GM23338 (cell line): Measurements from ENCODE around the gene FER. TPM values are rescaled to one million over a fixed set of nuclear protein-coding genes. Genes with fewer than 3 reads are reported as not detected.

Source experiments
- ATAC-seq: fragments of 200-7000 bp; cut with Tn5 transposase; 3 replicates; pipeline ENCODE4 v1.9.1; 2020
- DNase-seq: peaks from one replicate; pipeline ENCODE4 v3.0.0-alpha.2; 2015; ENCODE audit warnings: low spot score
- H2AFZ ChIP-seq: fragments of 200-600 bp; sonication (generic); 2 replicates; pipeline ENCODE4 v1.8.0; 2016; ENCODE audit warnings: antibody characterized with exemption, mild to moderate bottlenecking, moderate library complexity
- H3F3A ChIP-seq: fragments of 200-600 bp; sonication (generic); replicated peaks from 2 replicates; pipeline ENCODE4 v1.8.0; 2017; ENCODE audit warnings: antibody characterized with exemption, mixed run types, low read depth
- H3K27ac ChIP-seq: fragments of 200-600 bp; sonication (generic); 2 replicates; pipeline ENCODE4 v1.6.1; 2016; ENCODE audit warnings: low read depth
- H3K27me3 ChIP-seq: fragments of 200-600 bp; sonication (generic); 2 replicates; pipeline ENCODE4 v1.8.0; 2016; ENCODE audit warnings: mild to moderate bottlenecking, mixed run types, moderate library complexity; ENCODE audit not compliant: insufficient read depth
- H3K36me3 ChIP-seq: fragments of 200-600 bp; sonication (generic); 2 replicates; pipeline ENCODE4 v1.8.0; 2016; ENCODE audit warnings: mild to moderate bottlenecking; ENCODE audit not compliant: insufficient read depth
- H3K4me1 ChIP-seq: fragments of 200-600 bp; sonication (generic); 2 replicates; pipeline ENCODE4 v1.8.0; 2016; ENCODE audit warnings: mild to moderate bottlenecking, moderate library complexity; ENCODE audit not compliant: insufficient read depth
- H3K4me2 ChIP-seq: fragments of 200-600 bp; sonication (generic); 2 replicates; pipeline ENCODE4 v1.7.1; 2017; ENCODE audit warnings: mixed run types
- H3K4me3 ChIP-seq: fragments of 200-600 bp; sonication (generic); 2 replicates; pipeline ENCODE4 v1.6.1; 2016; ENCODE audit warnings: mixed run types
- H3K79me2 ChIP-seq: fragments of 200-600 bp; sonication (generic); replicated peaks from 2 replicates; pipeline ENCODE4 v1.8.0; 2017; ENCODE audit warnings: mild to moderate bottlenecking; ENCODE audit not compliant: insufficient read depth
- H3K9me2 ChIP-seq: fragments of 200-600 bp; sonication (generic); 2 replicates; pipeline ENCODE4 v1.8.0; 2017; ENCODE audit not compliant: insufficient read depth
- H4K20me1 ChIP-seq: fragments of 200-600 bp; sonication (generic); replicated peaks from 2 replicates; pipeline ENCODE4 v1.8.0; 2017; ENCODE audit warnings: mild to moderate bottlenecking; ENCODE audit not compliant: insufficient read depth
- H3K27ac Mint-ChIP-seq: 2 replicates; pipeline ENCODE4 v1.8.0; 2020; ENCODE audit warnings: inconsistent platforms, mild to moderate bottlenecking, moderate library complexity, mixed read lengths
- H3K27me3 Mint-ChIP-seq: 3 replicates; pipeline ENCODE4 v1.8.0; 2022; ENCODE audit warnings: low read depth, mild to moderate bottlenecking, moderate library complexity, mixed read lengths, inconsistent platforms; ENCODE audit not compliant: insufficient read depth, poor library complexity
- H3K36me3 Mint-ChIP-seq: 3 replicates; pipeline ENCODE4 v1.8.0; 2021; ENCODE audit warnings: low read depth, mild to moderate bottlenecking, inconsistent platforms, moderate library complexity, mixed read lengths
- H3K4me1 Mint-ChIP-seq: 3 replicates; pipeline ENCODE4 v1.8.0; 2020; ENCODE audit warnings: mild to moderate bottlenecking, inconsistent platforms, mixed read lengths
- H3K4me3 Mint-ChIP-seq: 3 replicates; pipeline ENCODE4 v1.8.0; 2021; ENCODE audit warnings: moderate library complexity, mild to moderate bottlenecking, inconsistent platforms, mixed read lengths
- H3K9me3 Mint-ChIP-seq: 3 replicates; pipeline ENCODE4 v1.8.0; 2020; ENCODE audit warnings: moderate library complexity, mild to moderate bottlenecking, inconsistent platforms, mixed read lengths
- CTCF ChIP-seq, 2 experiments: fragments of 200-600 bp in 1 of 2; sonication (generic) in 1 of 2; conservative IDR thresholded peaks; 2 replicates each; pipeline versions ENCODE4 v1.5.1 to v1.6.1; 2016 to 2017; ENCODE audit warnings: antibody characterized with exemption in 2 of 2, low read depth in 2 of 2, mild to moderate bottlenecking in 2 of 2, moderate library complexity in 1 of 2
- ETS1 ChIP-seq: IDR thresholded peaks from 2 replicates; pipeline ENCODE4 v1.6.1; 2016; ENCODE audit warnings: antibody characterized with exemption
- EZH2 ChIP-seq: fragments of 200-600 bp; sonication (generic); IDR thresholded peaks from one replicate; pipeline ENCODE4 v1.8.0; 2017; ENCODE audit warnings: antibody characterized with exemption, mild to moderate bottlenecking, low read depth; ENCODE audit not compliant: unreplicated experiment
- EZH2phosphoT487 ChIP-seq: fragments of 200-600 bp; sonication (generic); IDR thresholded peaks from one replicate; pipeline ENCODE4 v1.8.1; 2018; ENCODE audit warnings: antibody characterized with exemption; ENCODE audit not compliant: unreplicated experiment
- JUNB ChIP-seq: IDR thresholded peaks from one replicate; pipeline ENCODE4 v1.6.1; 2016; ENCODE audit warnings: antibody characterized with exemption; ENCODE audit not compliant: unreplicated experiment
- POLR2AphosphoS5 ChIP-seq: IDR thresholded peaks from 2 replicates; pipeline ENCODE4 v1.6.1; 2016; ENCODE audit warnings: antibody characterized with exemption, low read depth
- REST ChIP-seq: IDR thresholded peaks from one replicate; pipeline ENCODE4 v1.6.1; 2018; ENCODE audit warnings: antibody characterized with exemption; ENCODE audit not compliant: unreplicated experiment
- STAT1 ChIP-seq: IDR thresholded peaks from one replicate; pipeline ENCODE4 v1.6.1; 2016; ENCODE audit warnings: antibody characterized with exemption; ENCODE audit not compliant: unreplicated experiment
- ZNF114 ChIP-seq: fragments of 250-450 bp; sonication (Bioruptor Pico); IDR thresholded peaks from 2 replicates; pipeline ENCODE4 v1.5.0; 2020; ENCODE audit warnings: mild to moderate bottlenecking, moderate library complexity
- ZNF331 ChIP-seq: fragments of 250-450 bp; sonication (Bioruptor Pico); IDR thresholded peaks from 2 replicates; pipeline ENCODE4 v1.5.0; 2020; ENCODE audit warnings: low read depth, mild to moderate bottlenecking, moderate library complexity
- ZNF462 ChIP-seq: fragments of 250-450 bp; sonication (Bioruptor Pico); IDR thresholded peaks from 2 replicates; pipeline ENCODE4 v1.5.0; 2020; ENCODE audit warnings: mild to moderate bottlenecking, moderate library complexity
- polyA plus RNA-seq: library from polyadenylated mRNA; unstranded; fragments of >200 nt; fragmentation: Nextera tagmentation; extraction: Ambion mirVana; gene quantifications from 2 replicates; pipeline ENCODE4 v1.2.1, GENCODE V29; 2016
- total RNA-seq: library from RNA; depleted of rRNA; stranded (reverse); fragments of >200 nt; shearing (Covaris generic); gene quantifications from 2 replicates; pipeline ENCODE4 v1.2.3, GENCODE V29; 2014

FER gene
- total and polyA plus RNA-seq, 2 experiments from 2014 or later = 17.4 to 34.8 TPM

- TF ChIP-seq CTCF (conservative IDR thresholded peaks at IDR 0.05; ENCODE audit: low read depth in 2 of 2) (no peak), JUNB (no peak)
Measured at GRCh38 chr5:108998216-108998615, 250.5 kb downstream of the FER start (continued).

GRCh38 chr5:109003928-109004327, 256.2 kb downstream of the FER start:
- H2AFZ ChIP-seq = no peak overlapping the region
- no peaks in the 10 kb centered on the region for H3K9me2 ChIP-seq
- H4K20me1 ChIP-seq = no peaks in the 10 kb centered on the region
- ATAC-seq (no peak), DNase-seq (no peak)
- no peaks in the 10 kb centered on the region for H3K4me1 ChIP-seq
- H3K36me3 ChIP-seq = no peaks in the 10 kb centered on the region
- Mint-ChIP-seq H3K4me3 (no peak overlapping the region), H3K36me3 (no peaks in the 10 kb centered on the region; the same call in 1 of the 3 replicates), H3K4me1 (no peaks in the 10 kb centered on the region), H3K9me3 (no peaks in the 10 kb centered on the region), H3K27me3 (peaks cover 1% of the 10 kb centered on the region), H3K27ac (no peak overlapping the region)
- no peaks in the 10 kb centered on the region for H3K27me3 ChIP-seq
- H3K27ac ChIP-seq = no peak overlapping the region
- no peaks in the 10 kb centered on the region for H3F3A ChIP-seq
- no peak overlapping the region for H3K4me2 ChIP-seq
- no peaks in the 10 kb centered on the region for H3K79me2 ChIP-seq
- no peak overlapping the region for H3K4me3 ChIP-seq
- TF ChIP-seq ZNF331 (no peak), EZH2 (no peak), EZH2phosphoT487 (no peak), STAT1 (no peak), ETS1 (no peak), ZNF462 (no peak), CTCF (conservative IDR thresholded peaks at IDR 0.05; ENCODE audit: low read depth in 2 of 2) (no peak), POLR2AphosphoS5 (no peak), ZNF114 (CRISPR knock-in tag) (no peak), REST (no peak)
